HCT116 (cell line): ENCODE data around the gene PCDH15.

Experiments used
- POLR2AphosphoS5 ChIP-seq: IDR thresholded peaks from 2 replicates; pipeline ENCODE4 v1.6.1; 2011; ENCODE audit warnings: mild to moderate bottlenecking, low read depth, low read length, moderate library complexity
- RAD21 ChIP-seq: IDR thresholded peaks from 2 replicates; pipeline ENCODE4 v1.6.1; 2012; ENCODE audit warnings: low read depth, mild to moderate bottlenecking
- TCF7L2 ChIP-seq: IDR thresholded peaks from 2 replicates; pipeline ENCODE4 v1.7.0; 2011; ENCODE audit warnings: borderline replicate concordance, inconsistent platforms; ENCODE audit not compliant: insufficient read depth, insufficient read length; ENCODE audit errors: extremely low read depth
- TF ChIP-seq, protein P1 (sequence below), 3 experiments: fragments of 200-600 bp in 1 of 3; sonication (generic) in 1 of 3; IDR thresholded peaks in 2 of 3; conservative IDR thresholded peaks in 1 of 3; 2 replicates each; pipeline ENCODE4 v1.5.1; 2012 to 2017; ENCODE audit warnings: low read depth in 2 of 3, low read length in 2 of 3, antibody characterized with exemption in 1 of 3, borderline replicate concordance in 1 of 3, control low read depth in 1 of 3, mild to moderate bottlenecking in 1 of 3, mixed read lengths in 1 of 3, mixed run types in 1 of 3, moderate library complexity in 1 of 3; ENCODE audit not compliant: insufficient read depth in 1 of 3

DNA sequence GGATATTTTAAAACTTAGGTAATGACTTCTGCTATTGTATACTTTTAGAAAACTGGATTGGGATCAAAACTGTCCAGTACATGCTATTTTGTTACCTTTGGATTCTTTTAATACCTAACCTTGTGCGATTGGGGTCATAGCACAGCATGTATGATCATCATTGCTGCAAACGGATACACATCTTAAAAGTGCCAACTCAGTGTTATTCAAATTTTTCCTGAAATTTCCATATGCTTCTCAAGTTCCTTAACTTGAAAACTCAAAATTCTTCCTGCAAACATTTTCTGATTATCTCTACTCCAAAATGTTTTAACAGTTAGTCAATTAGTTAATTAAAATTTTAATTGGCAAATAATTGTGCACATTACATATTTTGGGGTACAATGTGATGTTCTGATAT lies 147.5 kb downstream of the PCDH15 start:
- TF ChIP-seq, protein P1, sequence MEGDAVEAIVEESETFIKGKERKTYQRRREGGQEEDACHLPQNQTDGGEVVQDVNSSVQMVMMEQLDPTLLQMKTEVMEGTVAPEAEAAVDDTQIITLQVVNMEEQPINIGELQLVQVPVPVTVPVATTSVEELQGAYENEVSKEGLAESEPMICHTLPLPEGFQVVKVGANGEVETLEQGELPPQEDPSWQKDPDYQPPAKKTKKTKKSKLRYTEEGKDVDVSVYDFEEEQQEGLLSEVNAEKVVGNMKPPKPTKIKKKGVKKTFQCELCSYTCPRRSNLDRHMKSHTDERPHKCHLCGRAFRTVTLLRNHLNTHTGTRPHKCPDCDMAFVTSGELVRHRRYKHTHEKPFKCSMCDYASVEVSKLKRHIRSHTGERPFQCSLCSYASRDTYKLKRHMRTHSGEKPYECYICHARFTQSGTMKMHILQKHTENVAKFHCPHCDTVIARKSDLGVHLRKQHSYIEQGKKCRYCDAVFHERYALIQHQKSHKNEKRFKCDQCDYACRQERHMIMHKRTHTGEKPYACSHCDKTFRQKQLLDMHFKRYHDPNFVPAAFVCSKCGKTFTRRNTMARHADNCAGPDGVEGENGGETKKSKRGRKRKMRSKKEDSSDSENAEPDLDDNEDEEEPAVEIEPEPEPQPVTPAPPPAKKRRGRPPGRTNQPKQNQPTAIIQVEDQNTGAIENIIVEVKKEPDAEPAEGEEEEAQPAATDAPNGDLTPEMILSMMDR (IDR thresholded peaks at IDR 0.05 in 2 of 3, conservative IDR thresholded peaks at IDR 0.05 in 1 of 3; ENCODE audit: borderline replicate concordance in 1 of 3, insufficient read depth in 1 of 3, low read depth in 2 of 3, low read length in 2 of 3): no peak
- TF ChIP-seq POLR2AphosphoS5 (no peak), RAD21 (no peak), TCF7L2 (no peak)
